Epithelial cell of esophagus (primary cell): ENCODE measurements around the gene TPR.
"Not testable (repeated sequence)": the region's sequence is repeated elsewhere in the genome, so short reads cannot be mapped to it uniquely, and the experiment has no call there.

Experiments used
- DNase-seq: peaks from one replicate; pipeline ENCODE4 v3.0.0; 2010; ENCODE audit warnings: low read depth
- H3K4me3 ChIP-seq: 2 replicates; pipeline ENCODE4 v1.5.1; 2011; ENCODE audit warnings: mild to moderate bottlenecking, low read length, control low read depth
- TF ChIP-seq, protein P1 (sequence below): IDR thresholded peaks from 2 replicates; pipeline ENCODE4 v1.5.1; 2011; ENCODE audit warnings: low read depth, mild to moderate bottlenecking, low read length, control low read depth, inconsistent platforms; ENCODE audit not compliant: insufficient read depth; ENCODE audit errors: missing control alignments

Gene TPR

DNA sequence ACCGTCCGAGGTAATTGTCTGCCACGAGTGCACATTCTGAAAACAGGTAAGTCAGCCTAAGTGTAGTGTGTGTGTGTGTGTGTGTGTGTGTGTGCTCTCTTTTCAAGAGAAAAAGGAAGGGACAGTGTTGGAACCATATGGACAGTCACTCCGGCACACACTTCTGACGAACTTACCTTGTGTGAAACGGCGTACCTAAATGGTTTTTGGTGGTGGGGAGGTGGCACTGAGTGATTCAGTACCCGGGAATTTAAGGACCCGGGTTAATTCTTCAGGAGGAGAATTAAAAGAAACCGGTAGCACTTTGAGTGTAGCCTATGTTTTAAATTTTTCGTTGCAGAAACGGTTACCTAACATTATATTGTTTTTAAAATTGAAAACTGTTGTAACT is 871 bp upstream of the TPR start:
- H3K4me3 ChIP-seq: peak overlapping the region; percentile 97
- TF ChIP-seq, protein P1, sequence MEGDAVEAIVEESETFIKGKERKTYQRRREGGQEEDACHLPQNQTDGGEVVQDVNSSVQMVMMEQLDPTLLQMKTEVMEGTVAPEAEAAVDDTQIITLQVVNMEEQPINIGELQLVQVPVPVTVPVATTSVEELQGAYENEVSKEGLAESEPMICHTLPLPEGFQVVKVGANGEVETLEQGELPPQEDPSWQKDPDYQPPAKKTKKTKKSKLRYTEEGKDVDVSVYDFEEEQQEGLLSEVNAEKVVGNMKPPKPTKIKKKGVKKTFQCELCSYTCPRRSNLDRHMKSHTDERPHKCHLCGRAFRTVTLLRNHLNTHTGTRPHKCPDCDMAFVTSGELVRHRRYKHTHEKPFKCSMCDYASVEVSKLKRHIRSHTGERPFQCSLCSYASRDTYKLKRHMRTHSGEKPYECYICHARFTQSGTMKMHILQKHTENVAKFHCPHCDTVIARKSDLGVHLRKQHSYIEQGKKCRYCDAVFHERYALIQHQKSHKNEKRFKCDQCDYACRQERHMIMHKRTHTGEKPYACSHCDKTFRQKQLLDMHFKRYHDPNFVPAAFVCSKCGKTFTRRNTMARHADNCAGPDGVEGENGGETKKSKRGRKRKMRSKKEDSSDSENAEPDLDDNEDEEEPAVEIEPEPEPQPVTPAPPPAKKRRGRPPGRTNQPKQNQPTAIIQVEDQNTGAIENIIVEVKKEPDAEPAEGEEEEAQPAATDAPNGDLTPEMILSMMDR: no peak
- no peak for DNase-seq

DNA sequence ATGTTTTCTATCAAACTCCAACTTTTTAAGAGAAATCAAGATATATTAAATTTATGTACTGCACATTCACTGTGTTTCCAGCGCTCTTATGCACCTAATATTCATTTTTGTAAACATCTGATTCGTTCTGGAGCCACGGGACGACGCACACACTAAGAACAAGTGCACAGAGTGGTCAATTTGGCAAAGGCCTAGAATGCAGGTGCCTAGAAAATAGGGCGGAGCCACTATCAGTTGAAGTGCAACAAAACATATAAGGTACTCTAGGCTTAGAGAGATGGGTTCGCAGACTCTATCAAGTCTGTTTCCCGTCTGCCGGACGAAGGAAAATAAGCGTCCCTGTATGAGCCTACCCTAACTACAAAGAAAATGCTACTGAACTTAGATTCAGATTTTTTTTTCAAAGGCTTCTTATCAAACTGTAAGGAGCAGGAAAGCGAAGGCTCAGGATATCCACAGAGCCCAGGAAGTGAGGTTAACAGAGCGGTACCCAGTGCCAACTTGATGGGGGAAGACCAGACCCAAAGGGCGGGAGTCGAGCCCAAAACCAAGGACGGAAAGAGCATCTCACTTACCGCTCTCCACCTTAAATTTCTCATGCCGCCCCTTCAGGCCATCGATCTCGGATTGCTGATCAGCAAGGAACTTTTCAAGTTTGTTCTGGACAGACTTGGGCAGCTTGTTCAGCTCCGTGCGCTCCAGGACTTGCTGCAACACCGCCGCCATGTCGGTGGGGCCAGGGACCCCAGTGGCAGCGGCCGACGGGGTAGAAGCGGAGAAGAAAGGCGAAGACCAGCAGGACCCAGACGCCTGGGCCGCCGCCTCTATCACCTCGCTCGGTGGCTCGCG is 526 bp downstream of the TPR start:
- peak overlapping the region; percentile 97 for H3K4me3 ChIP-seq
- peak; percentile 47 for DNase-seq
- TF ChIP-seq, protein P1: no peak

DNA sequence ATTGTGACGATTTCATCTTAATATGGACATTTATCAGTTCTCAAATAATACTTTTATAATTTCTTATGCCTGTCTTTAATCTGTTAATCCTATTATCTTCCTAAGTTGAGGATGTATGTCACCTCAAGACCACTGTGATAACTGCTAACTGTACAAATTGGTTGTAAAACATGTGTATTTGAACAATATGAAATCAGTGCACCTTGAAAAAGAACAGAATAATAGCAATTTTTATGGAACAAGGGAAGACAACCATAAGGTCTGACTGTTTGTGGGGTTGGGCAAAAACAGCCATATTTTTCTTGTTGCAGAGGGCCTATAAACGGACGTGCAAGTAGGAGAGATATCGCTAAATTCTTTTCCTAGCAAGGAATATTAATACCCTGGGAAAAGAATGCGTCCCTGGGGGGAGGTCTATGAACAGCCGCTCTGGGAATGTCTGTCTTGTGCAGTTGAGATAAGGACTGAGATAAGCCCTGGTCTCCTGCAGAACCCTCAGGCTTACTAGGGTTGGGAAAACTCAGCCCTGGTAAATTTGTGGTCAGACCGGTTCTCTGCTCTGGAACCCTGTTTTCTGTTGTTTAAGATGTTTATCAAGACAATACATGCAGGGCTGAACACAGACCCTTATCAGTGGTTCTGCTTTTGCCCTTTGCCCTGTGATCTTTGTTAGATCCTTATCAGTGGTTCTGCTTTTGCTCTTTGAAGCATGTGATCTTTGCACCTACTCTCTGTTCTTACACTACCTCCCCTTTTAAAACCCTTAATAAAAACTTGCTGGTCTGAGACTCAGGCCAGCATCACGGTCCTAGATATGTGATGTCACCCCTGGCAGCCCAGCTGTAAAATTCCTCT is 27.0 kb downstream of the TPR start:
- H3K4me3 ChIP-seq, DNase-seq: not testable (repeated sequence)

DNA sequence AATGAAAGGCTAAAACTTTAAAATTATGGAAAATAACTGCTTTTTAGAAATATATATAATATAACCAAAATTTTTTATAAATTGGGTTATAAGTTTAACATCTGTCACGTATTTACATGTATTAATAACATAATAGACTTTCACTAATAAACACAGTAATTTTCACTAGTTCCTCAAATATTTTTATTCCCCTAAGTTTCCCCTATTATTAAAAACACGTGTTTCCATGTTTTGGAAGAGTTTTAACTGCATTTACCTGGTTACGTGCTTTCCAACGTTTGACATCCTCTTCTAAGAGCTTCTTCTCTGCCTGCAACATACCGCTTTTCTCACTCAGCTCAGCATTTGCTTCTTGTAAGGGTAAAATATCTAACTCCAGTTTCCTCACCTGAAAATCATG is 34.3 kb downstream of the TPR start:
- TF ChIP-seq, protein P1: no peak
- H3K4me3 ChIP-seq: no peak overlapping the region
- no peak for DNase-seq

DNA sequence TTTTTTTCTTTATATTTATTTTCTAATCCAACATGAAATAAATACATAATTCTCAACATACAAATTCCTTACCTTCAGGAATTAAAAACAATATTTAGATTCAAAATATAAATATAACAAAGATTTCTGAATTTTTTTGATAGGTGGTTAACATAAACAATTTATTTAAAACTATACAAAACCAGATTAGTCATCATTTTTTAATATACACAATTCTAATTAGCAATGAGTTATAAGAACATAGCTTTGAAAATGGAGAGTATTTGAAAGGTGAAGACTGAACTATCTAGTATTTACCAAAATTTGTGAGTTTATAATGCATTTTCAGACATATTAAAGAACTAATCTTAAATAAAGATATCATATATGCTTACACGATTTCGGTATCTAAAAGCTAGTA is 37.5 kb downstream of the TPR start:
- no peak for DNase-seq
- no peak overlapping the region for H3K4me3 ChIP-seq
- TF ChIP-seq, protein P1: no peak

DNA sequence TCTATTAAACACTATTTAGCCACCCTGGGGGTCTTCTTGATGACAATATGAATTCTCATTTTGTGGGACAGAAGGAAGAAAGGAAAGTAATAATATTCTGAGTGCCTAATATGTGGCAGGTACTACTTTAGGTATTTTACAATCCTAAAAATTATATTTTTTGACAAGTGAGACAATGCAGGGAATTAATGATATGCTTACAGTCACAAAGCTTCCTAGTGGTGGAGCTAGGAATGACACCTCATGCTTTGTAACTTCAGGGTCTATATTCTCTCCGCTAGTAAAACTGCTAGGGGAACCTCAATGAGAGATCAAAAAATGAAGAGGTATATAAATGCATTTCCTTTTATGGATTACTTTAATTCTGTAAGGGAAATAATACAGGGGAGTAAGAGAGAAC is 44.3 kb downstream of the TPR start:
- no peak for DNase-seq
- H3K4me3 ChIP-seq: no peak overlapping the region
- TF ChIP-seq, protein P1: peak; percentile 44

DNA sequence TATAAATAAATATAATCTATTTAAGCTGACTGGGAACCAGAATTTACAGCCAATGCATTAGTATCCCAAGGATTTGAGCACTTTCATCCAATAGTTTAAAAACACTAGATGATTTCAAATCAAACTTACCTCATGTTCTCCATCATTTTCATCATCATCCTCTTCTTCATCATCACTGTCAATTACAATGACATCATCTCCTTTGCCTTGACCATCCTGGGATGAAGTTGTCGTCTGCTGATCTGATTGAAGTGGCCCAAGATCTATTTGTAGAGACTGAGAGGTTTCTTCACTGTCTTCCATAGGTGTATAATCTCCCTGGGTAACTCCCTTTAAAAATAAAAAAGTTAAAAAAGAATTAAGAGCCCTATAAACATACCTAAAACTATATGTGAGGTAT is 47.7 kb downstream of the TPR start:
- TF ChIP-seq, protein P1: no peak
- H3K4me3 ChIP-seq: no peak overlapping the region
- no peak for DNase-seq
